Breast epithelium (tissue), 4 donors: Measurements from ENCODE around the gene RARRES2. TPM values are rescaled to one million over a fixed set of nuclear protein-coding genes. Genes with fewer than 3 reads are reported as not detected.

ENCODE experiments used
- DNase-seq, 2 donors: peaks; one replicate each; pipeline ENCODE4 v3.0.0-alpha.2; 2019; ENCODE audit warnings: low spot score in 2 of 2
- H3K27ac ChIP-seq, 2 donors: fragments of 200-600 bp; sonication (generic) in 1 of 2; one replicate each; pipeline ENCODE4 v1.5.1; 2016 to 2019; ENCODE audit warnings: mild to moderate bottlenecking in 1 of 2
- H3K27me3 ChIP-seq, 2 donors: fragments of 200-600 bp; sonication (generic) in 1 of 2; one replicate each; pipeline versions ENCODE4 v1.5.1 to v1.6.0; 2017 to 2019; ENCODE audit warnings: control low read depth in 1 of 2, mild to moderate bottlenecking in 1 of 2
- H3K36me3 ChIP-seq: fragments of 200-600 bp; one replicate; pipeline ENCODE4 v1.5.1; 2019
- H3K4me1 ChIP-seq, 2 donors: fragments of 200-600 bp; sonication (generic); one replicate each; pipeline ENCODE4 v1.5.1; 2016 to 2019; ENCODE audit warnings: control low read depth in 1 of 2
- H3K4me3 ChIP-seq, 3 donors: fragments of 200-600 bp; sonication (generic); 1 replicate in 2 of 3; 2 replicates in 1 of 3; pipeline ENCODE4 v1.5.1; 2016 to 2019; ENCODE audit warnings: mild to moderate bottlenecking in 3 of 3, moderate library complexity in 2 of 3
- H3K9me3 ChIP-seq, 2 donors: fragments of 200-600 bp; sonication (generic) in 1 of 2; one replicate each; pipeline ENCODE4 v1.5.1; 2016 to 2019; ENCODE audit warnings: control low read depth in 1 of 2
- POLR2A ChIP-seq: fragments of 450-650 bp; IDR thresholded peaks from one replicate; pipeline ENCODE4 v1.6.1; 2016; ENCODE audit warnings: antibody characterized with exemption, mild to moderate bottlenecking, moderate library complexity
- POLR2AphosphoS5 ChIP-seq, 3 donors: sonication (generic); formaldehyde crosslinking; IDR thresholded peaks; one replicate each; pipeline ENCODE4 v1.6.1; 2017; ENCODE audit warnings: antibody characterized with exemption in 3 of 3
- intact Hi-C: fragments of 100-400 bp; cut with DNase I; formaldehyde crosslinking; loops from one replicate; pipeline ENCODE4 v1.15.1; 2023; ENCODE audit warnings: low total_unique reads
- total RNA-seq, 3 donors: library from RNA; depleted of rRNA; stranded (reverse); fragments of >200 nt; gene quantifications; one replicate each; pipeline ENCODE4 v1.1.0, GENCODE V29; 2016
- TF ChIP-seq, protein P1 (sequence below), 3 donors: fragments of 450-650 bp; IDR thresholded peaks; one replicate each; pipeline ENCODE4 v1.5.1; 2016 to 2017; ENCODE audit warnings: antibody characterized with exemption in 3 of 3, mild to moderate bottlenecking in 3 of 3, moderate library complexity in 3 of 3

Gene RARRES2
- total RNA-seq, 3 donors from 2014 or later = 156 to 297 (median 267) TPM

DNA sequence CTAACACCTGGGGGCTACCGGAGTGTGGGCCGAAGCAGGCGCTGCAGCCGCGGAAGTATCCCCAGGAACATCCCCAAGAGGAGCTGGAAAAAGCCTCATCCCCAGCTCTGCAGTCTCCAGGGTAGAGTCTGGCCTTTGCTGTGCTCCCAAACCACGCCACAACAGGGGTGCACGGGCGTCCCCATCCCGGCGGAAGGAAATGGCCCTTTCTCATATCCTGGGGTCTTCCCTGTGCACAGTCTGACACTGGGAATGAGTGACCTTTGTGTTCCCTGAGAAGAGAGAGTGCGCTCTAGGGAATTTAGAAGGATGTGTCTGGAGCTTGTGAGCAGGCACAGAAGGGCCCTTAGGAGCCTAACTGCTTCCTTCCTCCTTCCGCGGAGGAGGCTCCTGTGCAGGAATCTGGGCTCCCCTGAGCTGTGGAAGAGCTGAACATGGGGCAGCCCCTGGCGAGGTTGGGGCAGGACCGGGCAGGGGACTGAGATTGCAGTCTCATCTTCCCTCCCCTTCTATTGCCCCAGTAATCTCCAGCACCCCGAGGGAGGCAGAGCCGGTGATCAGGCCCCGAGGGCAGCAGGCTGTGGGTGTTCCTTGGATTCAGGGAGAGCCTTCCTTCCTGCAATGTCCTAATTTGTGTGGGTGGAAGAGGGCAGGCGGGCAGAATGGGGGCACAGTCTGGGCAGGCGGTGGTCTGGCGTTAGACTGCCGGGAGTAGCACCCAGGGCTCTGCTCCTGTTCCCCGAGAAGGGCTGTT, 28.5 kb upstream of the RARRES2 start:
- Histone ChIP-seq H3K27ac (peak overlapping the region; percentile 97 to 98), H3K4me3 (peak overlapping the region; percentile 64 to 92 (median 87)), H3K4me1 (peaks cover 8 to 21% of the 10 kb centered on the region in 2 donors), H3K36me3 (peaks cover 9% of the 10 kb centered on the region), H3K9me3 (no peaks in the 10 kb centered on the region), H3K27me3 (no peaks in the 10 kb centered on the region)
- DNase-seq = no peak
- TF ChIP-seq POLR2AphosphoS5 (IDR thresholded peaks at IDR 0.05) (no peak), POLR2A (no peak)
- TF ChIP-seq, protein P1, sequence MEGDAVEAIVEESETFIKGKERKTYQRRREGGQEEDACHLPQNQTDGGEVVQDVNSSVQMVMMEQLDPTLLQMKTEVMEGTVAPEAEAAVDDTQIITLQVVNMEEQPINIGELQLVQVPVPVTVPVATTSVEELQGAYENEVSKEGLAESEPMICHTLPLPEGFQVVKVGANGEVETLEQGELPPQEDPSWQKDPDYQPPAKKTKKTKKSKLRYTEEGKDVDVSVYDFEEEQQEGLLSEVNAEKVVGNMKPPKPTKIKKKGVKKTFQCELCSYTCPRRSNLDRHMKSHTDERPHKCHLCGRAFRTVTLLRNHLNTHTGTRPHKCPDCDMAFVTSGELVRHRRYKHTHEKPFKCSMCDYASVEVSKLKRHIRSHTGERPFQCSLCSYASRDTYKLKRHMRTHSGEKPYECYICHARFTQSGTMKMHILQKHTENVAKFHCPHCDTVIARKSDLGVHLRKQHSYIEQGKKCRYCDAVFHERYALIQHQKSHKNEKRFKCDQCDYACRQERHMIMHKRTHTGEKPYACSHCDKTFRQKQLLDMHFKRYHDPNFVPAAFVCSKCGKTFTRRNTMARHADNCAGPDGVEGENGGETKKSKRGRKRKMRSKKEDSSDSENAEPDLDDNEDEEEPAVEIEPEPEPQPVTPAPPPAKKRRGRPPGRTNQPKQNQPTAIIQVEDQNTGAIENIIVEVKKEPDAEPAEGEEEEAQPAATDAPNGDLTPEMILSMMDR (IDR thresholded peaks at IDR 0.05) = no peak
- intact Hi-C loops = no loop called here

DNA sequence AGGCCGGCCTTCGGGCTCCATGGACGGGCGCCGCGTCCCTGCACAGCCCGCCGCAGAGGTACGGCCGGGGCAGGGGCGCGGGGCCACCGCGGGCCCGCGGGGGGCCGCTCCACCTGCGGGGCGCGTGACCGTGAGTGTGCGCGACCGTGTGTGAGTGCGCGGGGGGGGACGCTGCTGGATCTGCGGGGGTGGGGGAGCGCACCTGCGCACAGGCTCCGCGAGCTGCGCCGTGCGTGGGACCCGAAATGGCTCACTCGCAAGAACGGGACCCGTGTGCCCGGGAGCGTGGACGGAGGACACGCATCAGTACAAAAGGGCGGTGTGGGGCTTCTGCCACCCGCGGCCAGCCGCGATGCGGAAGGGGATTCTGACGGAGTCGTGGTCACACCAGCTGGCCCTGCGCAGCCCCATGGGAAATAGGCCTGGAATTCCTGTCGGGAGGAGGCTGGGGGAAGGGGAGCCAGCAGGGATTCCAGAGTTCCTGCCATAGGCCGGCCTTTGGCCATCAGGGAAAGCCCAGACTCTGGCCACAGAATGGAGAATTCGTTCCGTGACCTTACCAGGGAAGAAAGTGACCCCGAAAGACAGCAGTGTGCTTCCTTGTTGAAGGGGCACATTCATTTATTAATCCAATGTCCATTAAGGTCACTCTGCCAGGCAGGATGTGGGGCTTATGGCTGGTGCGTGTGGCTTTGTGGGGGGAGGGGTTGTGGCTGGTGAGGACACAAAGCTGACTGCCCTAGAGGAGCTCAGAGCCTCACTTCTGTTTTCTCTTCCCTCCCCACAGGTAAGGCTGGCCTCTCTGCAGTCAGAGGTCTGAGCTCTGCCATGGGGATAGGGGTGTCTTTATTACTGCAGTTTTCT, 27.7 kb upstream of the RARRES2 start:
- Histone ChIP-seq H3K4me1 (peaks cover 8 to 21% of the 10 kb centered on the region in 2 donors), H3K27ac (peak overlapping the region; percentile 97 to 98), H3K9me3 (no peaks in the 10 kb centered on the region), H3K4me3 (peak overlapping the region; percentile 64 to 92 (median 87)), H3K36me3 (peaks cover 9% of the 10 kb centered on the region), H3K27me3 (no peaks in the 10 kb centered on the region)
- peak; percentile 43 to 67 for DNase-seq
- intact Hi-C loops = no loop called here
- TF ChIP-seq, protein P1 (IDR thresholded peaks at IDR 0.05) = no peak
- peak in 2 of 3 donors; percentile 5 for TF ChIP-seq POLR2AphosphoS5 (IDR thresholded peaks at IDR 0.05)

DNA sequence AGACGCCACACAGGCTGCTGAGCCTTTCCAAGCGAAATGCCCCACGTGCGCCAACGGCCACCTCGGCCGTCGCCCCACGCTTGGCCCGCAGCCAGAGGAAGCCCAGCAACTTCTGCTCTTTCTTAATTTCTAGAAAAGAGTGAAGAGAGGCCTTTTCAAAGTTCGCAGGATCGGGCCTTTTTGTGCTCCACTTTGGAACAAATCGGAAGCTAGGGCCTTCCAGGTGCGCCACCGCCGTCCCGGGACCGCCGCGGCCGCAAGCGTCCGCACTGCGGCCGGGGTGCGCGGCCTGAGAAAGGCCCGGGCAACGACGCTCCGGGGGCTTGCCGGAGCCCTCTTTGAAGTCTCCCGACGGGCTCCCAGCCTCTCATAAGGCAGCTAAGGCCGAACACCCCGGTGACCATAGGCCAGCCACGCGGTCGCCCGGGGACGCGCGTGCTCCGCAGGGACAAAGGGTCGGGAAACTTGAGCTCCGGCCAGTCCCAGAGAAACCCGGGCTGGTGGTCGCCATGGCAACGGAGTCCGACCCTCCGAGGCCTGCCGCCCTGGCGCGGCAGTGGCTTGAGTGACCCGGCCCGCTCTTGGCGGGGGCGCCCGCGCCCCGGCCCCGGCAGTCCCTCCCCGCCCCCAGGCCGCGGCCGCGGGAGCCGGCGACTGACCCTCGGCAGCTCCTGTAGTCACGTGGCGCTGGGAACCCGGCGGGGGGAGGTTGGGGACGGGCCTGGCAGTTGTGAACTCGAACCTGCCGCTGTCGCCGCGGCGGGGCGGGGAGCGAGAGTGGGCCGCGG, 26.9 kb upstream of the RARRES2 start, which contains the start of gene REPIN1:
TSS of gene REPIN1 (plus strand) at position 727 of the 788 bp plus-strand sequence. CDS start 890 bp downstream, outside the sequence.
- peak; percentile 42 to 67 (median 53) for TF ChIP-seq POLR2AphosphoS5 (IDR thresholded peaks at IDR 0.05)
- TF ChIP-seq POLR2A = peak; percentile 14
- TF ChIP-seq, protein P1 (IDR thresholded peaks at IDR 0.05) = no peak
- Histone ChIP-seq H3K27me3 (no peaks in the 10 kb centered on the region), H3K4me1 (peaks cover 6 to 16% of the 10 kb centered on the region in 2 donors), H3K4me3 (peak within 1 kb of the TSS; percentile 64 to 92 (median 87)), H3K9me3 (no peaks in the 10 kb centered on the region), H3K27ac (peak within 1 kb of the TSS; percentile 97 to 98), H3K36me3 (peaks cover 9% of the 10 kb centered on the region)
- DNase-seq = peak; percentile 92 to 96
- intact Hi-C loops = no loop called here

DNA sequence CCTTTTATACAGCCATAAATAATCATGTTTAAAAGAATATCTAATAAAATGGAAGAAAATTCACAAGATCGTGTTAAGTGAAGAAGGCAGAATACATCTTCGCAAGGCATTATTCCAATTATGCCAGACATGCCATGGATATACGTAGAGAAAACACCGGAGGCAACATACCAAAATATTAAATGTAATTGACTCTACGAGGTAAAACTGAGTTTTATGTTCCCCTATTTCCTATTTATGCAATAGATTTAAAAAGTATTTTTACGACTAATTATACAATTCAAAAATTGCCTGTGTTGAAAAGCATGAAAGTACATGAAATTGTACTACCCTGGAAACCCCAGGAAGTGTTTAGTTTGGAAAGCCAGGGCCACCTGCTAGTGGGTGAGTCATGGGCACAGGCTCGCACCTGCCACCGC, 26.3 kb upstream of the RARRES2 start:
- H3K27ac ChIP-seq = peak overlapping the region; percentile 97 to 98
- H3K4me3 ChIP-seq = peak overlapping the region; percentile 64 to 92 (median 87)
- H3K27me3 ChIP-seq = no peaks in the 10 kb centered on the region
- TF ChIP-seq POLR2AphosphoS5 (IDR thresholded peaks at IDR 0.05) (no peak), POLR2A (no peak)
- TF ChIP-seq, protein P1 (IDR thresholded peaks at IDR 0.05) = no peak
- intact Hi-C loops = no loop called here
- no peaks in the 10 kb centered on the region for H3K9me3 ChIP-seq
- DNase-seq = no peak
- H3K4me1 ChIP-seq = peaks cover 2 to 13% of the 10 kb centered on the region in 2 donors
- H3K36me3 ChIP-seq = peaks cover 9% of the 10 kb centered on the region
